Colonic mucosa (tissue), 4 donors: Measurements from ENCODE around the gene LEKR1. TPM values are rescaled to one million over a fixed set of nuclear protein-coding genes. Genes with fewer than 3 reads are reported as not detected.
"Not testable (repeated sequence)": the region's sequence is repeated elsewhere in the genome, so short reads cannot be mapped to it uniquely, and the experiment has no call there.

Experiments used
- DNase-seq: peaks from one replicate; pipeline ENCODE4 v3.0.0-alpha.2; 2020
- H3K27ac ChIP-seq: fragments of 200-600 bp; one replicate; pipeline ENCODE4 v1.8.0; 2021
- H3K27me3 ChIP-seq: fragments of 200-600 bp; one replicate; pipeline ENCODE4 v1.8.0; 2021
- H3K36me3 ChIP-seq: fragments of 200-600 bp; one replicate; pipeline ENCODE4 v1.8.0; 2021
- H3K4me1 ChIP-seq: fragments of 200-600 bp; one replicate; pipeline ENCODE4 v1.8.0; 2021; ENCODE audit warnings: mild to moderate bottlenecking
- H3K4me3 ChIP-seq: fragments of 200-600 bp; one replicate; pipeline ENCODE4 v1.8.0; 2021
- H3K9ac ChIP-seq, 2 donors: one replicate each; pipeline ENCODE4 v1.7.0; 2013; ENCODE audit warnings: control low read depth in 2 of 2, low read depth in 2 of 2, low read length in 2 of 2
- H3K9me3 ChIP-seq: fragments of 200-600 bp; one replicate; pipeline ENCODE4 v1.8.0; 2021
- CTCF ChIP-seq: fragments of 200-600 bp; IDR thresholded peaks from one replicate; pipeline ENCODE4 v1.8.0; 2022; ENCODE audit warnings: antibody characterized with exemption, mild to moderate bottlenecking
- intact Hi-C: fragments of 100-400 bp; cut with DNase I; formaldehyde crosslinking; loops from one replicate; pipeline ENCODE4 v1.14.1; 2022
- total RNA-seq, 2 donors: library from RNA; stranded (reverse); fragmentation: NEBNext Ultra II Directional in 1 of 2; extraction: Animal tissue kit (Norgen Biotek cat#: 25700) in 1 of 2; gene quantifications; one replicate each; pipeline ENCODE4 v1.2.1, GENCODE V29; 2021
- donor health status: healthy.
- donor health status: DM: no; HTN: no; CAD: no.
- donor health status: DM: no; HTN: no; CAD: no.

The LEKR1 gene
- total RNA-seq, 2 donors from 2014 or later: 1.6 to 2.0 TPM

GRCh38 chr3:156952011-156952410 lies 125.9 kb downstream of the LEKR1 start:
- no peak overlapping the region for H3K27ac ChIP-seq
- H3K36me3 ChIP-seq: no peaks in the 10 kb centered on the region
- H3K27me3 ChIP-seq: no peaks in the 10 kb centered on the region
- TF ChIP-seq CTCF: no peak
- no peak for DNase-seq
- H3K9ac ChIP-seq: no peak overlapping the region
- H3K4me3 ChIP-seq: no peak overlapping the region
- no peaks in the 10 kb centered on the region for H3K4me1 ChIP-seq
- H3K9me3 ChIP-seq: no peaks in the 10 kb centered on the region
- intact Hi-C loops: no loop called here

DNA sequence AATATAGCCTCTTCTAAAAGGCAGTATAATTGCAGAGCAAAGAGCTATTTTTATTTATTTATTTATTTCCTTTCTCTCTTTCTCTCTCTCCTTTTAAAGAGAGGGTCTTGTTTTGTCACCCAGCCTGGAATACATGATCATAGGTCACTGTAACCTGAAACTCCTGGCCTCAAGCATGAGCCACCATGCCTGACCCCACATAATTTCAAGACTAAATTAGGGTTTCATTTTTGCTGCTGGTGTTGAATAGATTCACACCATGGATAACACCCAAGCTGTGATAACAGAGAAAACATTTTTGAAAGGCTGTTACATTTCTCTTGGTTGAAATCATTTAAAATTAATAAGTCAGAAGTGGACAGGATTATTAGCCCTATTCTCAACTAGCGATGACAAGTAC lies 131.6 kb downstream of the LEKR1 start:
- Histone ChIP-seq H3K27me3 (no peaks in the 10 kb centered on the region), H3K4me3 (no peak overlapping the region), H3K27ac (no peak overlapping the region), H3K9me3 (no peaks in the 10 kb centered on the region), H3K36me3 (no peaks in the 10 kb centered on the region), H3K4me1 (no peaks in the 10 kb centered on the region), H3K9ac (no peak overlapping the region)
- intact Hi-C loops: no loop called here
- TF ChIP-seq CTCF: no peak
- DNase-seq: no peak

DNA sequence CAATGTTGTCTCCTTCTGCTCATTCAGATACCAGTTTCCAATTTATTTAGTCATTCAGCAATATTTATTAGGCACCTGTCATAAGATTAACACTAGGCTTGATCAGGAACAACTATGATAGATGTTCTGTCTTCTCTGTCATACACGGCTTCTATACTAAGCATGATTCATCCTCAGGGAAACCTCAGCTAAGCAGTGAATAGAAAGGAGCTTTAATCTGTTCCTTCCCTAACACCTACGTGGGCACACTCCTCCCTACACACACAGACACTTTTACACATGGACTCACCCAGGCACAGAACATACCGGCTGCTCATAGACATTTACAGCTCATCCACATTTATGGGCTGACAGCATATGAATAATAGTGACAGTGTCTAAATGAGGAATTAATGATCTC lies 136.9 kb downstream of the LEKR1 start:
- Histone ChIP-seq H3K36me3 (no peaks in the 10 kb centered on the region), H3K9ac (no peak overlapping the region), H3K4me1 (no peaks in the 10 kb centered on the region), H3K9me3 (no peaks in the 10 kb centered on the region), H3K4me3 (no peak overlapping the region), H3K27me3 (no peaks in the 10 kb centered on the region), H3K27ac (no peak overlapping the region)
- DNase-seq: no peak
- no peak for TF ChIP-seq CTCF
- intact Hi-C loops: no loop called here

GRCh38 chr3:156964577-156964976 lies 138.4 kb downstream of the LEKR1 start:
- intact Hi-C loops: no loop called here

DNA sequence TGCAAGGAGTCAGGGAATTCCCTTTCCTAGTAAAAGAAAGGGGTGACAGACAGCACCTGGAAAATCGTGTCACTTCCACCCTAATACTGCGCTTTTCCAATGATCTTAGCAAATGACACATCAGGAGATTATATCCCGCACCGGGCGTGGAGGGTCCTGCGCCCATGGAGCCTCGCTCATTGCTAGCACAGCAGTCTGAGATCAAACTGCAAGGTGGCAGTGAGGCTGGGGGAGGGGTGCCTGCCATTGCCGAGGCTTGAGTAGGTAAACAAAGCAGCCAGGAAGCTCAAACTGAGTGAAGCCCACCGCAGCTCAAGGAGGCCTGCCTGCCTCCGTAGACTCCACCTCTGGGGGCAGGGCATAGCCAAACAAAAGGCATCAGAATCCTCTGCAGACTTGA lies 140.2 kb downstream of the LEKR1 start:
- H3K4me1 ChIP-seq, H3K4me3 ChIP-seq, H3K9me3 ChIP-seq, H3K36me3 ChIP-seq, H3K27me3 ChIP-seq, intact Hi-C loops, H3K9ac ChIP-seq, H3K27ac ChIP-seq, DNase-seq: not testable (repeated sequence)

More at GRCh38 chr3:156964577-156964976, 138.4 kb downstream of the LEKR1 start:
- H3K9ac ChIP-seq: no peak overlapping the region
- no peak for TF ChIP-seq CTCF
- H3K4me1 ChIP-seq: no peaks in the 10 kb centered on the region
- H3K36me3 ChIP-seq: no peaks in the 10 kb centered on the region
- no peak overlapping the region for H3K27ac ChIP-seq
- H3K27me3 ChIP-seq: no peaks in the 10 kb centered on the region
- H3K4me3 ChIP-seq: no peak overlapping the region
- H3K9me3 ChIP-seq: no peaks in the 10 kb centered on the region
- no peak for DNase-seq

DNA sequence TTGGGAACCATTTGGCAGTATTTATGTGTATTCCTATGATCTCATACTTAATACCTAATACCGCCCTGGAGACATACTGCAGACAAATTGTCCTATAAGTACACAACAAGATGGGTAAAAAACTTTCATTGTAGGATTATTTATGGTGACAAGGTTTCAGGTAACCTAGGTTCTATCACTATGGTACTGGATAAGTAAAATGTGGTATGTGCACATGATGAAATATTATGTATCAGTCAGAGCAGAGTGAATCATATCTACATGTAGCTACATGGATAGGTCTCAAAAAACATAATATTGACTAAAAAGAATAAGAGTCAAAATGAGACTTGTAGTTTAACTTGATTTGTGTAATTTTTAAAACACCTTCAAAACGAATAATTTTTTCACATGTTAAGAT lies 147.8 kb downstream of the LEKR1 start:
- no peak for TF ChIP-seq CTCF
- H3K9ac ChIP-seq: no peak overlapping the region
- intact Hi-C loops: no loop called here
- DNase-seq: no peak
- H3K27ac ChIP-seq: no peak overlapping the region
- no peaks in the 10 kb centered on the region for H3K9me3 ChIP-seq
- H3K36me3 ChIP-seq: no peaks in the 10 kb centered on the region
- no peak overlapping the region for H3K4me3 ChIP-seq
- no peaks in the 10 kb centered on the region for H3K4me1 ChIP-seq
- H3K27me3 ChIP-seq: no peaks in the 10 kb centered on the region
